ENCODE results near the gene GALT. TPM values are rescaled to one million over a fixed set of nuclear protein-coding genes. Genes with fewer than 3 reads are reported as not detected.
A peak's percentile ranks its signal among the peaks of the same experiment; 100 is the strongest.

The GALT gene
- total RNA-seq, 3 donors from 2014 or later: 26.1 to 37.0 (median 36.7) TPM

GRCh38 chr9:34633166-34633565 lies 13.3 kb upstream of the GALT start:
- Histone ChIP-seq H3K4me3 (no peak overlapping the region), H3K27ac (no peak overlapping the region), H3K4me1 (peaks cover 0 to 4% of the 10 kb centered on the region in 2 donors), H3K36me3 (no peaks in the 10 kb centered on the region), H3K27me3 (no peaks in the 10 kb centered on the region), H3K9me3 (no peaks in the 10 kb centered on the region)
- TF ChIP-seq CTCF (IDR thresholded peaks at IDR 0.05) (no peak), POLR2AphosphoS5 (IDR thresholded peaks at IDR 0.05) (no peak), POLR2A (IDR thresholded peaks at IDR 0.05) (no peak)
- no peak for DNase-seq (ENCODE audit: low spot score in 2 of 2)
- intact Hi-C loops (cut with DNase I; ENCODE audit: low total_unique reads): no loop called here

GRCh38 chr9:34633851-34634550 lies 12.5 kb upstream of the GALT start:
- intact Hi-C loops (cut with DNase I; ENCODE audit: low total_unique reads): loop anchor here (1.0 kb wide), 1 partner anchor 8 kb away; no protein-coding TSS in a partner anchor
- peak; percentile 79 to 84 (median 81) for TF ChIP-seq CTCF (IDR thresholded peaks at IDR 0.05)
- TF ChIP-seq POLR2A (IDR thresholded peaks at IDR 0.05): no peak
- Histone ChIP-seq H3K27me3 (no peaks in the 10 kb centered on the region), H3K27ac (no peak overlapping the region), H3K4me1 (peaks cover 0 to 4% of the 10 kb centered on the region in 2 donors), H3K4me3 (no peak overlapping the region), H3K36me3 (no peaks in the 10 kb centered on the region), H3K9me3 (no peaks in the 10 kb centered on the region)
- peak in 1 of 2 donors; percentile 45 for DNase-seq (ENCODE audit: low spot score in 2 of 2)

GRCh38 chr9:34634551-34635248 lies 11.8 kb upstream of the GALT start:
- H3K4me1 ChIP-seq: peaks cover 0 to 4% of the 10 kb centered on the region in 2 donors

GRCh38 chr9:34635556-34635955 lies 10.9 kb upstream of the GALT start:
- no peaks in the 10 kb centered on the region for H3K27me3 ChIP-seq
- H3K4me3 ChIP-seq: no peak overlapping the region
- H3K9me3 ChIP-seq: no peaks in the 10 kb centered on the region
- no peaks in the 10 kb centered on the region for H3K36me3 ChIP-seq
- DNase-seq (ENCODE audit: low spot score in 2 of 2): no peak
- TF ChIP-seq POLR2A (IDR thresholded peaks at IDR 0.05) (no peak), POLR2AphosphoS5 (IDR thresholded peaks at IDR 0.05) (no peak), CTCF (IDR thresholded peaks at IDR 0.05) (no peak)
- peaks cover 0 to 4% of the 10 kb centered on the region in 2 donors for H3K4me1 ChIP-seq
- no peak overlapping the region for H3K27ac ChIP-seq
- intact Hi-C loops (cut with DNase I; ENCODE audit: low total_unique reads): no loop called here

More at GRCh38 chr9:34634551-34635248, 11.8 kb upstream of the GALT start:
- DNase-seq (ENCODE audit: low spot score in 2 of 2): no peak
- intact Hi-C loops (cut with DNase I; ENCODE audit: low total_unique reads): loop anchor here (1.0 kb wide), 1 partner anchor 8 kb away; no protein-coding TSS in a partner anchor
- H3K9me3 ChIP-seq: no peaks in the 10 kb centered on the region
- H3K27ac ChIP-seq: no peak overlapping the region
- H3K4me3 ChIP-seq: no peak overlapping the region
- no peaks in the 10 kb centered on the region for H3K27me3 ChIP-seq
- H3K36me3 ChIP-seq: no peaks in the 10 kb centered on the region
- TF ChIP-seq CTCF (IDR thresholded peaks at IDR 0.05) (no peak), POLR2AphosphoS5 (IDR thresholded peaks at IDR 0.05) (no peak), POLR2A (IDR thresholded peaks at IDR 0.05) (no peak)

- TF ChIP-seq POLR2AphosphoS5 (IDR thresholded peaks at IDR 0.05): no peak
- no peak for TF ChIP-seq CTCF (IDR thresholded peaks at IDR 0.05)
- TF ChIP-seq POLR2A (IDR thresholded peaks at IDR 0.05): no peak
- DNase-seq (ENCODE audit: low spot score in 2 of 2): no peak
- intact Hi-C loops (cut with DNase I; ENCODE audit: low total_unique reads): no loop called here
- no peaks in the 10 kb centered on the region for H3K9me3 ChIP-seq
- H3K27me3 ChIP-seq: no peaks in the 10 kb centered on the region
- H3K27ac ChIP-seq: peak overlapping the region; percentile 90 to 91
- peak overlapping the region; percentile 66 to 97 (median 82) for H3K4me3 ChIP-seq
- H3K36me3 ChIP-seq: no peaks in the 10 kb centered on the region
- peaks cover 0 to 4% of the 10 kb centered on the region in 2 donors for H3K4me1 ChIP-seq
Observed at GRCh38 chr9:34636791-34637355, 9.6 kb upstream of the GALT start.

Data from breast epithelium (tissue), 4 donors.